Hepatocyte (in vitro differentiated cells): ENCODE measurements around the gene GRIK4. TPM values are rescaled to one million over a fixed set of nuclear protein-coding genes. Genes with fewer than 3 reads are reported as not detected.

Source experiments
- DNase-seq: peaks from one replicate; pipeline ENCODE4 v3.0.0-alpha.2; 2016; ENCODE audit warnings: low spot score
- H2AFZ ChIP-seq: fragments of 200-600 bp; sonication (generic); 2 replicates; pipeline ENCODE4 v1.6.0; 2016; ENCODE audit warnings: antibody characterized with exemption, mild to moderate bottlenecking
- H3K27ac ChIP-seq: fragments of 200-600 bp; sonication (generic); 2 replicates; pipeline ENCODE4 v1.5.1; 2016; ENCODE audit warnings: mild to moderate bottlenecking
- H3K27me3 ChIP-seq: fragments of 200-600 bp; sonication (generic); 2 replicates; pipeline ENCODE4 v1.6.1; 2016
- H3K36me3 ChIP-seq: fragments of 200-600 bp; sonication (generic); replicated peaks from 2 replicates; pipeline ENCODE4 v1.5.1; 2016; ENCODE audit warnings: low read depth; ENCODE audit not compliant: insufficient read depth
- H3K4me1 ChIP-seq: fragments of 200-600 bp; sonication (generic); 2 replicates; pipeline ENCODE4 v1.5.1; 2016; ENCODE audit warnings: mild to moderate bottlenecking, moderate library complexity; ENCODE audit not compliant: insufficient read depth
- H3K4me2 ChIP-seq: fragments of 200-600 bp; sonication (generic); 2 replicates; pipeline ENCODE4 v1.6.0; 2016
- H3K4me3 ChIP-seq: fragments of 200-600 bp; sonication (generic); 2 replicates; pipeline ENCODE4 v1.5.1; 2016; ENCODE audit warnings: mild to moderate bottlenecking
- H3K79me2 ChIP-seq: fragments of 200-600 bp; sonication (generic); 2 replicates; pipeline ENCODE4 v1.6.0; 2017; ENCODE audit warnings: mild to moderate bottlenecking
- H3K9me2 ChIP-seq: fragments of 200-600 bp; sonication (generic); replicated peaks from 2 replicates; pipeline ENCODE4 v1.6.0; 2017; ENCODE audit warnings: mild to moderate bottlenecking; ENCODE audit not compliant: insufficient read depth
- H3K9me3 ChIP-seq: fragments of 200-600 bp; sonication (generic); 2 replicates; pipeline ENCODE4 v1.5.1; 2016; ENCODE audit warnings: low read depth, mild to moderate bottlenecking
- H4K20me1 ChIP-seq: fragments of 200-600 bp; sonication (generic); 2 replicates; pipeline ENCODE4 v1.6.0; 2016; ENCODE audit warnings: mild to moderate bottlenecking; ENCODE audit not compliant: insufficient read depth, poor library complexity, severe bottlenecking
- CTCF ChIP-seq: fragments of 200-600 bp; sonication (generic); IDR thresholded peaks from 2 replicates; pipeline ENCODE4 v1.5.1; 2016; ENCODE audit warnings: antibody characterized with exemption, mild to moderate bottlenecking; ENCODE audit not compliant: poor library complexity
- EZH2 ChIP-seq: fragments of 200-600 bp; sonication (generic); IDR thresholded peaks from 2 replicates; pipeline ENCODE4 v1.6.1; 2016; ENCODE audit warnings: antibody characterized with exemption, mild to moderate bottlenecking, borderline replicate concordance
- EZH2phosphoT487 ChIP-seq: fragments of 200-600 bp; sonication (generic); IDR thresholded peaks from one replicate; pipeline ENCODE4 v1.6.1; 2018; ENCODE audit warnings: antibody characterized with exemption, mild to moderate bottlenecking, low read depth, moderate library complexity; ENCODE audit not compliant: unreplicated experiment, severe bottlenecking
- WGBS: methylation state at CpG from one replicate; pipeline ENCODE4 v1.1.6; 2016; ENCODE audit warnings: low lambda C conversion rate; ENCODE audit errors: missing lambda C conversion rate; 5-methylcytosine and 5-hydroxymethylcytosine counted together
- polyA plus RNA-seq: library from polyadenylated mRNA; unstranded; fragments of >200 nt; fragmentation: Nextera tagmentation; extraction: Ambion mirVana; gene quantifications from 2 replicates; pipeline ENCODE4 v1.2.1, GENCODE V29; 2016
- total RNA-seq: library from RNA; depleted of rRNA; stranded (reverse); fragments of >200 nt; gene quantifications from 2 replicates; pipeline ENCODE4 v1.2.3, GENCODE V29; 2014

The GRIK4 gene
- total and polyA plus RNA-seq, 2 experiments from 2014 or later: 1.5 to 2.3 TPM

DNA sequence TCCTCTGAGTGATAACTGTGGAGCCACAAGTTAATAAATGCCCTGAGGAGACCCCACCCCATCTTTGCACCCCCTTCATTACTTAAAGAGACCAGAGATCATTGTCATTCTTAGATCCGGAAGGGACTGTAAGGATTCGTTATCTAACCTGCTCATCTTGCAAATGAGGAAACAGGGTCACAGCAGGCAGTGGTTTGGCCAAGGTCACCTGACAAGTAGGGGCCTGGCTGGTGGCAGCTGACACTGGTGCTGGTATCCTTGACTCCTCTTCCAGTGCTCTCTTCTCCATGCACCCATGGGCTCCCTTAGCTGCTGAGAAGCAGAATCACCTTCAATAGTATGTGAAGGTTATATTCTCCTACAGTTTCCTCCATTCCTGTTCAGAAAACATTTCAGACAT lies 151.6 kb downstream of the GRIK4 start:
- Histone ChIP-seq H3K4me3 (no peak overlapping the region), H3K27me3 (peaks cover 30% of the 10 kb centered on the region), H3K27ac (no peak overlapping the region), H3K4me2 (no peak overlapping the region), H3K9me2 (no peaks in the 10 kb centered on the region), H3K4me1 (no peaks in the 10 kb centered on the region), H2AFZ (no peak overlapping the region), H3K36me3 (no peaks in the 10 kb centered on the region), H4K20me1 (no peaks in the 10 kb centered on the region), H3K79me2 (no peaks in the 10 kb centered on the region), H3K9me3 (no peaks in the 10 kb centered on the region)
- TF ChIP-seq EZH2 (no peak), CTCF (no peak), EZH2phosphoT487 (no peak)
- no peak for DNase-seq
- 69% methylated on average over 2 of the region's 2 CpGs for WGBS

DNA sequence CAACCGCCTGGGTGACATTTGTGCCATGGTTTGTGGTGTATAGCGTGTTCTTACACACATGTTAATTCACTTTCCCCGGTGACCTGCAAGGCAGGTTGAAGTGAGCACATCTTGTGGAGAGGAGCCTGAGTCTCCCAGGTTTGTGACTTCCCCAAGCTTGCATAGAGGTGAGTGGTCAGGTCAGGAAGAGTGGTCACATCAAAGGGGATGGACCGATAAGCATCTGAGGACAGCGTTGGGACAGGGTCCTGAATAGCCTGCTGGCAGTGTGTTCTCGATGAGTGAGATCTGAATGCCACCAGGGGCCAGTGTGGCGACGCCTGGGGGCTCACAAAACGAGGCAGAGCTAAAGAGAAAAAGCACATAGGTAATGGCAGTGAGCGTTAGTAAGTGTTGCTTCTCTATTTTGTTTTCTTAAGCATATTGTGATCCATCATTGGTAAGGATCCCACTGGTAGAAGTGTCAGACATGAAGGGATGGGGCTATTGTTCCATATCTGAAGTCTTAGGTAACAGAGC lies 154.6 kb downstream of the GRIK4 start:
- no peaks in the 10 kb centered on the region for H3K9me2 ChIP-seq
- DNase-seq: no peak
- peaks cover 35% of the 10 kb centered on the region for H3K27me3 ChIP-seq
- TF ChIP-seq EZH2phosphoT487 (no peak), EZH2 (no peak), CTCF (no peak)
- H3K79me2 ChIP-seq: no peaks in the 10 kb centered on the region
- no peak overlapping the region for H2AFZ ChIP-seq
- H4K20me1 ChIP-seq: no peaks in the 10 kb centered on the region
- H3K4me1 ChIP-seq: no peaks in the 10 kb centered on the region
- no peak overlapping the region for H3K4me3 ChIP-seq
- H3K36me3 ChIP-seq: no peaks in the 10 kb centered on the region
- H3K27ac ChIP-seq: no peak overlapping the region
- WGBS: 67% methylated on average over 10 of the region's 10 CpGs
- no peaks in the 10 kb centered on the region for H3K9me3 ChIP-seq
- no peak overlapping the region for H3K4me2 ChIP-seq

GRCh38 chr11:120667281-120667680 lies 155.7 kb downstream of the GRIK4 start:
- Histone ChIP-seq H3K27ac (no peak overlapping the region), H4K20me1 (no peaks in the 10 kb centered on the region), H3K36me3 (no peaks in the 10 kb centered on the region), H3K9me2 (no peaks in the 10 kb centered on the region), H3K4me3 (no peak overlapping the region), H2AFZ (no peak overlapping the region), H3K9me3 (no peaks in the 10 kb centered on the region), H3K27me3 (peaks cover 35% of the 10 kb centered on the region), H3K79me2 (no peaks in the 10 kb centered on the region), H3K4me1 (no peaks in the 10 kb centered on the region), H3K4me2 (no peak overlapping the region)
- no peak for DNase-seq
- 59% methylated on average over 14 of the region's 14 CpGs for WGBS
- TF ChIP-seq EZH2 (no peak), CTCF (no peak), EZH2phosphoT487 (no peak)

GRCh38 chr11:120667934-120668333 lies 156.4 kb downstream of the GRIK4 start:
- H3K4me1 ChIP-seq: no peaks in the 10 kb centered on the region
- WGBS: 100% methylated on average over 1 of the region's 1 CpG
- H3K27ac ChIP-seq: no peak overlapping the region
- no peaks in the 10 kb centered on the region for H3K9me3 ChIP-seq
- DNase-seq: no peak
- no peaks in the 10 kb centered on the region for H3K9me2 ChIP-seq
- H3K36me3 ChIP-seq: no peaks in the 10 kb centered on the region
- H2AFZ ChIP-seq: no peak overlapping the region
- TF ChIP-seq EZH2phosphoT487: no peak
- no peak for TF ChIP-seq CTCF
- TF ChIP-seq EZH2: no peak
- H3K79me2 ChIP-seq: no peaks in the 10 kb centered on the region
- H4K20me1 ChIP-seq: no peaks in the 10 kb centered on the region
- H3K27me3 ChIP-seq: peaks cover 35% of the 10 kb centered on the region
- no peak overlapping the region for H3K4me3 ChIP-seq
- H3K4me2 ChIP-seq: no peak overlapping the region
